GM23248 (cell line): Measurements from ENCODE around the gene DPP6. TPM values are rescaled to one million over a fixed set of nuclear protein-coding genes. Genes with fewer than 3 reads are reported as not detected.

Experiments used
- DNase-seq: peaks from one replicate; pipeline ENCODE4 v3.0.0-alpha.2; 2015
- H2AFZ ChIP-seq: fragments of 200-600 bp; sonication (generic); 2 replicates; pipeline ENCODE4 v1.6.1; 2016; ENCODE audit warnings: antibody characterized with exemption
- H3F3A ChIP-seq: fragments of 200-600 bp; sonication (generic); 2 replicates; pipeline ENCODE4 v1.6.1; 2016; ENCODE audit warnings: mild to moderate bottlenecking, antibody characterized with exemption, mixed run types; ENCODE audit not compliant: insufficient read depth
- H3K27ac ChIP-seq: fragments of 200-600 bp; sonication (generic); 2 replicates; pipeline ENCODE4 v1.5.1; 2016; ENCODE audit warnings: mild to moderate bottlenecking
- H3K27me3 ChIP-seq: fragments of 200-600 bp; sonication (generic); replicated peaks from 2 replicates; pipeline ENCODE4 v1.6.1; 2016; ENCODE audit warnings: mild to moderate bottlenecking; ENCODE audit not compliant: insufficient read depth
- H3K36me3 ChIP-seq: fragments of 200-600 bp; sonication (generic); 2 replicates; pipeline ENCODE4 v1.6.1; 2016; ENCODE audit warnings: low read depth, mild to moderate bottlenecking
- H3K4me1 ChIP-seq: fragments of 200-600 bp; sonication (generic); 2 replicates; pipeline ENCODE4 v1.6.1; 2016; ENCODE audit warnings: mild to moderate bottlenecking; ENCODE audit not compliant: insufficient read depth
- H3K4me2 ChIP-seq: fragments of 200-600 bp; sonication (generic); one replicate; pipeline ENCODE4 v1.6.1; 2016; ENCODE audit warnings: mild to moderate bottlenecking; ENCODE audit not compliant: unreplicated experiment
- H3K4me3 ChIP-seq: fragments of 200-600 bp; sonication (generic); 2 replicates; pipeline ENCODE4 v1.5.1; 2016; ENCODE audit warnings: mild to moderate bottlenecking
- H3K79me2 ChIP-seq: fragments of 200-600 bp; sonication (generic); 2 replicates; pipeline ENCODE4 v1.6.1; 2016; ENCODE audit warnings: mild to moderate bottlenecking; ENCODE audit not compliant: insufficient read depth
- H3K9ac ChIP-seq: fragments of 200-600 bp; sonication (generic); 2 replicates; pipeline ENCODE4 v1.6.1; 2016; ENCODE audit warnings: mild to moderate bottlenecking
- H3K9me2 ChIP-seq: fragments of 200-600 bp; sonication (generic); 2 replicates; pipeline ENCODE4 v1.6.1; 2016; ENCODE audit warnings: mixed run types, mild to moderate bottlenecking, moderate library complexity; ENCODE audit not compliant: insufficient read depth
- H3K9me3 ChIP-seq: fragments of 200-600 bp; sonication (generic); one replicate; pipeline ENCODE4 v1.6.1; 2017; ENCODE audit warnings: low read depth
- H4K20me1 ChIP-seq: fragments of 200-600 bp; sonication (generic); 2 replicates; pipeline ENCODE4 v1.6.0; 2016; ENCODE audit not compliant: insufficient read depth
- EZH2 ChIP-seq: fragments of 200-600 bp; sonication (generic); IDR thresholded peaks from 2 replicates; pipeline ENCODE4 v1.6.1; 2018; ENCODE audit warnings: antibody characterized with exemption, mild to moderate bottlenecking; ENCODE audit not compliant: insufficient read depth, poor library complexity, severe bottlenecking
- EZH2phosphoT487 ChIP-seq: fragments of 200-600 bp; sonication (generic); IDR thresholded peaks from 2 replicates; pipeline ENCODE4 v1.6.1; 2018; ENCODE audit warnings: antibody characterized with exemption, moderate library complexity, mild to moderate bottlenecking, low read depth; ENCODE audit not compliant: insufficient read depth
- WGBS, 2 experiments: methylation state at CpG; one replicate each; pipeline ENCODE4 v1.1.6; 2015 to 2017; ENCODE audit warnings: low lambda C conversion rate in 2 of 2, low coverage in 1 of 2; ENCODE audit errors: missing lambda C conversion rate in 2 of 2; 5-methylcytosine and 5-hydroxymethylcytosine counted together
- in situ Hi-C: fragments of 300-500 bp; cut with MboI; formaldehyde crosslinking; loops from 2 replicates; pipeline ENCODE4 v1.15.0; 2020
- polyA plus RNA-seq: library from polyadenylated mRNA; unstranded; fragments of >200 nt; fragmentation: Nextera tagmentation; extraction: Ambion mirVana; gene quantifications from 2 replicates; pipeline ENCODE4 v1.2.1, GENCODE V29; 2016
- total RNA-seq: library from RNA; depleted of rRNA; stranded (reverse); fragments of >200 nt; shearing (Covaris generic); gene quantifications from 2 replicates; pipeline ENCODE4 v1.2.3, GENCODE V29; 2014

The DPP6 gene
- total and polyA plus RNA-seq, 2 experiments from 2014 or later: not detected

DNA sequence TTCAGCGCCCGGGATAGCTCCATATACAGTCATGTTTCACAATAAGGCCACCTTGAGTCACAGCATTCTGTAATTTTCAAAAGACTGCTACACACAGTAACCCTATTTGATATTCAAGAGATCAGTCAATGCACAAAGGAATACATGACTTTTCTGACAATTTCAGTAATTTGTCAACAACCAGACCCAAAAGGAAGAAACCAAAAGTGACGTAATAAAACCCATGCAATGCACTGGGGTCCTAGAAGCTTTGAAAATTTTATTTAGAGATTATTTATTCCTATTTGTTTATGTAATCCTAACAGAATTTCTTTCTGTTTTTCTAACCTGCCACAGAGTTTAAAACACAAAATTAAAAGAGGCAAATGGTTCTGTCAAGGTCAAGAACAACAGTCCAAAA is 421.2 kb downstream of the DPP6 start:
- Histone ChIP-seq H3K9ac (no peak overlapping the region), H3K4me3 (no peak overlapping the region), H4K20me1 (no peaks in the 10 kb centered on the region), H3K9me3 (no peaks in the 10 kb centered on the region), H3K4me2 (no peak overlapping the region), H3K9me2 (no peaks in the 10 kb centered on the region), H3F3A (no peaks in the 10 kb centered on the region), H2AFZ (no peak overlapping the region), H3K36me3 (no peaks in the 10 kb centered on the region), H3K27me3 (no peaks in the 10 kb centered on the region), H3K27ac (no peak overlapping the region), H3K4me1 (no peaks in the 10 kb centered on the region), H3K79me2 (no peaks in the 10 kb centered on the region)
- in situ Hi-C loops: no loop called here
- TF ChIP-seq EZH2 (no peak), EZH2phosphoT487 (no peak)
- WGBS, 2 experiments: 11 to 16% methylated on average over 3 of the region's 3 CpGs
- no peak for DNase-seq

- H3K9me3 ChIP-seq: no peaks in the 10 kb centered on the region
- H3K4me1 ChIP-seq: no peaks in the 10 kb centered on the region
- TF ChIP-seq EZH2: no peak
- no peak for TF ChIP-seq EZH2phosphoT487
- no peaks in the 10 kb centered on the region for H3F3A ChIP-seq
- H3K79me2 ChIP-seq: no peaks in the 10 kb centered on the region
- 7 to 12% methylated on average over 10 of the region's 10 CpGs for WGBS, 2 experiments
- H4K20me1 ChIP-seq: no peaks in the 10 kb centered on the region
- no peaks in the 10 kb centered on the region for H3K9me2 ChIP-seq
- H3K4me3 ChIP-seq: no peak overlapping the region
- H3K27me3 ChIP-seq: no peaks in the 10 kb centered on the region
- H3K9ac ChIP-seq: no peak overlapping the region
- no peak overlapping the region for H2AFZ ChIP-seq
- H3K27ac ChIP-seq: no peak overlapping the region
- in situ Hi-C loops: no loop called here
- H3K36me3 ChIP-seq: no peaks in the 10 kb centered on the region
- no peak overlapping the region for H3K4me2 ChIP-seq
- DNase-seq: no peak
Measured at GRCh38 chr7:154474903-154475520, 422.8 kb downstream of the DPP6 start.

DNA sequence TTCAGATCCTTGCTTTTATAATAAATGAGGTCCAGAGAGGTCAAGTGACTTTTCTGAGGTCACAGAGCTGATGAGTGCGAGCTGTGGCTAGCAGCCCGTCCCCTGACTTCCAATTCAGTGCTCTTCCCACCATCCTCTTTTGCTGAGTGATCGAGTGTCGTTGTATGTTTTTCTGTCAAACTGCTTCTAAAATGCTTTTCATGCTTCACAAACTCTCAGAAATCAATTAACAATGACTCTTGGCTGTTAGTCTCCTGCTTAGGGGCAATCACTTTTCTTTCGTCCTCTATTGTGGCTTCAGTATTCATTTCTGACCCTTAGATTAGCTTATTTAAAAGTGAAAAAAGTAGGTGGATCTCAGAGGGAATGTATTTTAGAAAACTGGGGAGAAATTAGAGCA is 423.7 kb downstream of the DPP6 start:
- H3K9ac ChIP-seq: no peak overlapping the region
- no peaks in the 10 kb centered on the region for H3K79me2 ChIP-seq
- no peak for DNase-seq
- H3K36me3 ChIP-seq: no peaks in the 10 kb centered on the region
- H4K20me1 ChIP-seq: no peaks in the 10 kb centered on the region
- H3K27me3 ChIP-seq: no peaks in the 10 kb centered on the region
- H3K9me3 ChIP-seq: no peaks in the 10 kb centered on the region
- no peak overlapping the region for H3K4me3 ChIP-seq
- H3F3A ChIP-seq: no peaks in the 10 kb centered on the region
- TF ChIP-seq EZH2 (no peak), EZH2phosphoT487 (no peak)
- 17 to 19% methylated on average over 5 of the region's 5 CpGs for WGBS, 2 experiments
- H3K4me2 ChIP-seq: no peak overlapping the region
- no peak overlapping the region for H2AFZ ChIP-seq
- in situ Hi-C loops: no loop called here
- no peaks in the 10 kb centered on the region for H3K4me1 ChIP-seq
- no peak overlapping the region for H3K27ac ChIP-seq
- no peaks in the 10 kb centered on the region for H3K9me2 ChIP-seq

DNA sequence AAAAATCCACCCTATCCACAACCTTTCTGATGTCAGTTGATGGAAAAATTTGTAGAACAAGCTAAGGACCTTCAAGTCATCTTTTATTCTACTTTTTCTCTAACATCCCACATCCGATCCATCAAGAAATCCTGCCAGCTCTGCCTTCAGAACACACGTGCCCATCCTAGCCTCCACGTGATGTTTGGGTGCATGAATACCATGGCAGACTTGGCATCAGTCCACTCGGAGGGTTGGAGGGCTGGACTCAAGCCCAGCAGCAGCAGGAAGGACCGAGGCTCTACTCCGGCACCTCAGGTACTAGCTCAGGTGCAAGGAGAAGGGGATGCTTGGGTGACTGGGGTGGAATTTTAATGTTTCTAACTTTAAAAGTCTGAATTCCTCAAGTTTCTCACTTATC is 428.6 kb downstream of the DPP6 start:
- DNase-seq: no peak
- TF ChIP-seq EZH2phosphoT487 (no peak), EZH2 (no peak)
- no peaks in the 10 kb centered on the region for H3F3A ChIP-seq
- no peak overlapping the region for H2AFZ ChIP-seq
- 9 to 10% methylated on average over 6 of the region's 6 CpGs for WGBS, 2 experiments
- no peak overlapping the region for H3K27ac ChIP-seq
- in situ Hi-C loops: no loop called here
- H3K4me1 ChIP-seq: no peaks in the 10 kb centered on the region
- H3K27me3 ChIP-seq: no peaks in the 10 kb centered on the region
- no peak overlapping the region for H3K9ac ChIP-seq
- H3K9me2 ChIP-seq: no peaks in the 10 kb centered on the region
- no peaks in the 10 kb centered on the region for H4K20me1 ChIP-seq
- no peak overlapping the region for H3K4me2 ChIP-seq
- no peak overlapping the region for H3K4me3 ChIP-seq
- H3K79me2 ChIP-seq: no peaks in the 10 kb centered on the region
- no peaks in the 10 kb centered on the region for H3K36me3 ChIP-seq
- H3K9me3 ChIP-seq: no peaks in the 10 kb centered on the region

DNA sequence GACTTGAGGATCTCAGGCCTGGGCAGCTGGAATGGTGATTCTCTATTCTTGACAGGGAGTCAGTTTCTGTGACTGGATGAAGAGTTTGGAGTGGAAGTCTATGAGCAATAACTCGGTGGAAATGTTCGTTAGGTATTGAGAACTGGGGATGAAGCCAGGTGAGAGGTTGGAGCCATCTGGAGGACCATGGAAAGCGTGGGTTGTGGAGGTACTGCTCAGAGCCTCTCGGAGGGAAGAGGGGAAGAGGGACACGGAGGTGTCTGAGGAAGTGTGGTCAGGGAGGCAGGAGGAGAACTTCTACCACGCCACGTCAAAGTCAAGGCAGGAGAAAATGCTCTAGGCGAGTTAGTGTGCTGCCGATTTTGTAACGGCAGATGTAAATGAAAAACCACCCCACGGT is 430.7 kb downstream of the DPP6 start:
- no peaks in the 10 kb centered on the region for H3K9me2 ChIP-seq
- no peaks in the 10 kb centered on the region for H4K20me1 ChIP-seq
- no peak overlapping the region for H2AFZ ChIP-seq
- no peak overlapping the region for H3K4me2 ChIP-seq
- H3K36me3 ChIP-seq: no peaks in the 10 kb centered on the region
- no peaks in the 10 kb centered on the region for H3K9me3 ChIP-seq
- H3F3A ChIP-seq: no peaks in the 10 kb centered on the region
- no peak for DNase-seq
- TF ChIP-seq EZH2 (no peak), EZH2phosphoT487 (no peak)
- H3K27me3 ChIP-seq: no peaks in the 10 kb centered on the region
- 47 to 53% methylated on average over 11 of the region's 11 CpGs for WGBS, 2 experiments
- no peak overlapping the region for H3K4me3 ChIP-seq
- no peaks in the 10 kb centered on the region for H3K79me2 ChIP-seq
- in situ Hi-C loops: no loop called here
- no peak overlapping the region for H3K9ac ChIP-seq
- no peak overlapping the region for H3K27ac ChIP-seq
- no peaks in the 10 kb centered on the region for H3K4me1 ChIP-seq
